KBM-7 (cell line): ENCODE results near the gene UMODL1.
"Not testable (repeated sequence)": the region's sequence is repeated elsewhere in the genome, so short reads cannot be mapped to it uniquely, and the experiment has no call there.

Experiments
- DNase-seq: peaks from one replicate; pipeline ENCODE4 v3.0.0-alpha.2; 2015
- in situ Hi-C: fragments of 300-500 bp; cut with MboI; formaldehyde crosslinking; loops from 2 replicates; pipeline ENCODE4 v1.14.3; 2020; ENCODE audit warnings: low sequenced_read_pairs, low pct_unique_long_range_greater_than_20kb, mixed read lengths

Gene UMODL1

GRCh38 chr21:42073145-42074099, 2.3 kb downstream of the UMODL1 start:
- in situ Hi-C loops, result no loop called here

DNA sequence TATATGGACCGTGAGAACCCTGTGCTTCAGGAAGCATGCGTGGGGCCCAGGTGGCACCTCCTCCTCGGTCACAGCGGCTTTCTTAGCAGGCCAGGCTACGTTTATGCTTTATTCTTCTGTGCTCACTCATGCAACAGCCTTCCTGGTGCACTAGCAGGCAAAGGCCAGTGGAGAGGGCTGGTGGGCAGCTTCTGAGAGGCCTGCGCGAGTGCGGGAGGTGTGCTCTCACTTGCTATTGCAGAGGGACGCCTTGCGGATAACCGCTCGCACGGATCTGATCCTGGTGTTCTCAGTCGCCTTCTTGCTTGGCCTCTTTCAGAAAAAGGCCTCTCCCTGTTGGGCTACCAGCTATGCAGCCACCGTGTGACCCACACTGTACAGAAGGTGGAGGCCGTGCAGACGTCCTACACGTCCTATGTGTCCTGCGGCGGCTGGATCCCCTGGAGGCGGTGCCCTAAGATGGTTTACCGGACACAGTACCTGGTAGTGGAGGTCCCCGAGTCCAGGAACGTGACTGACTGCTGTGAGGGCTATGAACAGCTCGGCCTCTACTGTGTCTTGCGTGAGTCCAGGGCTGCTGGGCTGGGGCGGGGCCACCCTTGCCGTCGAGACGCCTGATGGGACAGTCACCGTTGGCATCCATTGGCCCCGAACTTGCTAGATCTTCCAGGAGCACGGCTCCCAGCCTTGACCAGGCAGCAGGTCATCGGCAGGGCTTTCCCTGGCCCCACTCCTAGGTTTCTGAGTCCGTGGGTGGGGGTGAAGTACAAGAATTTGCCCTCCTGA, 4.8 kb downstream of the UMODL1 start:
- in situ Hi-C loops, result no loop called here
- DNase-seq, result no peak

More at GRCh38 chr21:42073145-42074099, 2.3 kb downstream of the UMODL1 start:
- DNase-seq, result no peak

- DNase-seq, in situ Hi-C loops: not testable (repeated sequence)
Measured at GRCh38 chr21:42077685-42078238, 6.6 kb downstream of the UMODL1 start.

GRCh38 chr21:42078247-42079007, 7.3 kb downstream of the UMODL1 start:
- DNase-seq, in situ Hi-C loops: not testable (repeated sequence)

DNA sequence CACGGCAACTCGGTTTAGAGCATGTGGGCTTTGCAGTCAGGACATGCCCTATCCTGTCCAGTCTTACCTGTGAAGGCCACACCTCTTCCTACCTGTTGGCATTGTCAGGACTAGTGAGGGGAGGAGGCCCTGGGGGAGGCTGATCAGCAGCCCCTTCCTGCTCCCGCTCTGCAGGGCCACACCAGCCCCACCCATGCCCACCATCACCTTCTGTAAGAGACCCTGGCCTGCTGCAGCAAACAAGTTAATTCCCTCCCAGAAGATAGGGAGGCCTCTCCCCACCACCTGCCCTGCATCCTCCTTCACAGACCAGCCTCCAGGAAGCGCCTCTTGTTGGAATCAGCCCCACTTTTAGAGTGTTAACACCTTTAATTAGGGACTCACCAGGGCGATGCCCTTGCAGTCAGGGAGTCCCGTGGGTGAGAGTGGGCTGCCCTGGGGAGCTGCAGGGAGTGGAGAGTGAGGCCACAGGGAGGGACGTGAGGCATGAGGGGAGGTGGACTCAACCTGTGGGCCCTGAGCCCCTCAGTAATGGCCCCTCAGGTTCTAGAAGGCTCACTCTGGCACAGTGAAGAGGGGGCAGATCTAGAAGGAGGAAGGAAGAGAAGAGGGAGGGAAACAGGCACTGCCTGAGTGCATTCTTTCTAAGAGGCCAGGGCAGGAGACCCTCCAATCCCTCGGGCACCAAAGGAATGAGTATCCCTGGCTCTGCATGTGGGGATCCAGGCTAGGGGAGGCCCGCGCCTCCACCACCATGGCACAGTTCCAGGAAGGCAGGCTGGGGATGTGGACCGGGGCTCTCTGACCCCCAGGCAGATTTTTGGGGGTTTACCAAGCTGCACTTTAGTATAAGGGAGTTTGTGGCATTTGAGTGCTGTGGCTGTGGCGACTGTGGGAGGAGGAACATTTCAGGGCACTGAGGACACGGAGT, 8.2 kb downstream of the UMODL1 start:
- in situ Hi-C loops, result no loop called here
- no peak for DNase-seq

- peak; percentile 60 for DNase-seq
- in situ Hi-C loops, result no loop called here
Measured at GRCh38 chr21:42079939-42080787, 9.0 kb downstream of the UMODL1 start.

GRCh38 chr21:42080788-42081083, 9.6 kb downstream of the UMODL1 start:
- DNase-seq, result no peak
- in situ Hi-C loops, result no loop called here

DNA sequence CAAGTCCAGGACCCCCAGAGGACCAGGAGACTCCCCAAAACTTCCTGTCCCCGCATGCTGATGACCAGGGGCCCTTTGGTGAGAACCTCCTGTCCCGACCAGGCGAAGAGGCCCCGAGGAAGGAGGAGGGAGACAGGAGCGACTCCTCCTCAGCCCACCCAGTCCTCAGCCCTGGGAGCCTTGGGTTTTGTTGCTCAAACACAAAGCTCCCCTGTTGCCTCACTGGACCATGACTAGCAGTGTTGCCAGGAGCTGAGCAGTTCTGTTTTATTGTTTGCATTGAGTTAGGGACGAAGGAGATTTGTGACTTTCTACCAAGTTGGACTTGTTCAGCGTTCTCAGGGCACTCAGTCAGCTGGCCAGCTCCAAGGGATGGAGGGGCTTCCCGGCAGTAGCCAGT, 10.0 kb downstream of the UMODL1 start:
- DNase-seq, result no peak
- in situ Hi-C loops, result no loop called here

DNA sequence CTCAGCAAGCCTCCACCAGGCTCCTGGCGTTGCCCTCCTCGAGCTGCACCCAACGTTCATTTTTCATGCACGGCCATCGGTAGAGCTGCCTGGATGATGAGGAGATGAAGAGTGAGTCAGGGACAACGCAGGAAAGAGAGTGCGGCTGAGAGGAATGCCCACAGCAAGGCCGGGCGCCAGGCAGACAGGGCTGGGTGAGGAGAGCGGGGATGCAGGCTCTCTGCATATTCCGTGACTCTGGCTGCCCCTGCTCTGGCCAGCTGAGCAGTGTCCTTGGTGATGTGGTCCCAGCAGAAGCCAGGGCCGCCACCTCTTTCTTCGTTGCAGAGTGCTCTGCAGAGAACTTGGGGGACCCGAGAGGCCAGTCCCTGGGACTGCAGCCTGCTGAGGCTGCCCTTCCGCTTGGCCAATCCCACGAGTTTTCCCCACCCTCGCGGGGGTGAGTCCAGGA, 10.8 kb downstream of the UMODL1 start:
- DNase-seq, result no peak
- in situ Hi-C loops, result no loop called here

- in situ Hi-C loops, result no loop called here
- no peak for DNase-seq
Measured at GRCh38 chr21:42082501-42083360, 11.6 kb downstream of the UMODL1 start.

GRCh38 chr21:42083361-42083690, 12.2 kb downstream of the UMODL1 start:
- no peak for DNase-seq
- in situ Hi-C loops, result no loop called here

- DNase-seq, result no peak
- in situ Hi-C loops, result no loop called here
Measured at GRCh38 chr21:42084079-42084478, 13.0 kb downstream of the UMODL1 start.

DNA sequence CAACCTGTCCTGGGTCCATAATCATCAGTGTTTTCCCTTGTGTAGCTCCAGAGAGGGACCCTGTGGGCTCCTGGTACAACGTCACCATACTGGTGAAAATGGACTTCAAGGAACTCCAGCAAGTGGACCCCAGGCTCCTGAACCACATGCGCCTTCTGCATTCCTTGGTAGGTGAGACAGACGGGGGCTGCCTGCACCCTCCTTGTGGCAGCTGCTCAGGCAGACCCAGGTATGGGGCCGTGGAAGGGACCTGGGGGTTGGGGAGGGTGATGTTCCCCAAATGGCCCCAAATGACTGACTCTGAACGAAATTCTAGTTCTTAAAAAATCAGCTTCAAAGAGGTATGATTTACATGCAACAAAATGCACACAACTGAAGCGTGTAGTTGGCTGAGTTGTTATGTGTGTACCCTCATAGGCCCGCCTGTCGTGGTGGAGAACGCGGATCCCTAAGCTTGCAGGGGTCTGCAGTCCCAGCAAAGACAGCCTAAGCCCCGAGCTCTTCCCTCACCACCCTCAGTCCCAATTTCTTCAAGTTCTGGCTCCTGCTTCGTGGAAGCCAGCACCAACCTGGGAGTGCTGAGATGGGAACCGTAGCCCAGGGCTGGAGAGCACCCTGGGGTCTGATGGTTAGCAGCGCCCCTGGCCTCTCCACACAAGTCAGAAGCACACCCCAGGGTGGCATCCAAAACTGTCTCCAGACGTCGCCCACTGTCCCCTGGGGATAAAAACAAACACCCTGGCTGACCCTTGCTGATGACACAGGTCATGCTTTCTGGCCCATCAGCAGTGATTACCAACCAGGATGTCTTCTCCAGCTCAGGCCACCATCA, 14.3 kb downstream of the UMODL1 start:
- no peak for DNase-seq
- in situ Hi-C loops, result no loop called here

GRCh38 chr21:42086969-42087368, 15.9 kb downstream of the UMODL1 start:
- in situ Hi-C loops, result no loop called here

GRCh38 chr21:42088148-42088547, 17.0 kb downstream of the UMODL1 start:
- no peak for DNase-seq
- in situ Hi-C loops, result no loop called here

More at GRCh38 chr21:42086969-42087368, 15.9 kb downstream of the UMODL1 start:
- DNase-seq, result no peak

GRCh38 chr21:42088658-42089057, 17.5 kb downstream of the UMODL1 start:
- DNase-seq, result no peak
- in situ Hi-C loops, result no loop called here
